ENCODE results near the gene SCAMP5.

GRCh38 chr15:74989527-74989926, 5.8 kb upstream of the SCAMP5 start:
- TF ChIP-seq POLR2A (IDR thresholded peaks at IDR 0.05; ENCODE audit: low read depth, low read length) (no peak), CTCF (conservative IDR thresholded peaks at IDR 0.05; ENCODE audit: low read depth, low read length) (no peak), ELK1 (IDR thresholded peaks at IDR 0.05; ENCODE audit: borderline replicate concordance, low read depth, low read length) (no peak), USF2 (IDR thresholded peaks at IDR 0.05; ENCODE audit: low read depth, low read length) (no peak), CEBPB (IDR thresholded peaks at IDR 0.05; ENCODE audit: low read depth, low read length) (no peak), NFE2L2 (IDR thresholded peaks at IDR 0.05; ENCODE audit: low read depth, low read length) (no peak), MAFK (IDR thresholded peaks at IDR 0.05; ENCODE audit: low read depth, low read length) (peak; percentile 76), RAD21 (IDR thresholded peaks at IDR 0.05; ENCODE audit: low read length) (no peak), MAZ (IDR thresholded peaks at IDR 0.05; ENCODE audit: borderline replicate concordance, low read depth, low read length) (no peak), MXI1 (IDR thresholded peaks at IDR 0.05; ENCODE audit: borderline replicate concordance, low read depth, low read length) (no peak), RCOR1 (IDR thresholded peaks at IDR 0.05; ENCODE audit: insufficient replicate concordance, low read length) (no peak), SMC3 (IDR thresholded peaks at IDR 0.05; ENCODE audit: low read depth, low read length) (no peak)
